ENCODE measurements around the gene SPTBN1.

DNA sequence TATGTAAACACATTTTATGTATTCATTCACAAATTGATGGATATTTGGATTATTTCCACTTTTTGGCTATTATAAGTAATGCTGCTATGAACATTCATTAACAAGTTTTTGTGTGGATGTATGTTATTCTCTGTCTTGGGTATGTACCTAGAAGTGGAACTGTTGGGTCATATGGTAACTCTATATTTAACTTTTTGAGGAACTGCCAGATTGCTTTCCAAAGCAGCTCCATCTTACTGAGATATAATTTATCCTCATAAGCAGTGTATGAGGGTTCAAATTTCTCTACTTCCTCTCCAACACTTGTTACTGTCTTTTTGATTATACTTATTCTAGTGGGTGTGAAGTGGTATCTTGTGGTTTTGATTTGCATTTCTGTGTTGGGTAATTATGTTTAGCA lies 260.2 kb downstream of the SPTBN1 start:
- TF ChIP-seq, protein P1, sequence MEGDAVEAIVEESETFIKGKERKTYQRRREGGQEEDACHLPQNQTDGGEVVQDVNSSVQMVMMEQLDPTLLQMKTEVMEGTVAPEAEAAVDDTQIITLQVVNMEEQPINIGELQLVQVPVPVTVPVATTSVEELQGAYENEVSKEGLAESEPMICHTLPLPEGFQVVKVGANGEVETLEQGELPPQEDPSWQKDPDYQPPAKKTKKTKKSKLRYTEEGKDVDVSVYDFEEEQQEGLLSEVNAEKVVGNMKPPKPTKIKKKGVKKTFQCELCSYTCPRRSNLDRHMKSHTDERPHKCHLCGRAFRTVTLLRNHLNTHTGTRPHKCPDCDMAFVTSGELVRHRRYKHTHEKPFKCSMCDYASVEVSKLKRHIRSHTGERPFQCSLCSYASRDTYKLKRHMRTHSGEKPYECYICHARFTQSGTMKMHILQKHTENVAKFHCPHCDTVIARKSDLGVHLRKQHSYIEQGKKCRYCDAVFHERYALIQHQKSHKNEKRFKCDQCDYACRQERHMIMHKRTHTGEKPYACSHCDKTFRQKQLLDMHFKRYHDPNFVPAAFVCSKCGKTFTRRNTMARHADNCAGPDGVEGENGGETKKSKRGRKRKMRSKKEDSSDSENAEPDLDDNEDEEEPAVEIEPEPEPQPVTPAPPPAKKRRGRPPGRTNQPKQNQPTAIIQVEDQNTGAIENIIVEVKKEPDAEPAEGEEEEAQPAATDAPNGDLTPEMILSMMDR (IDR thresholded peaks at IDR 0.05; ENCODE audit: borderline replicate concordance, extremely low read depth, low read length, poor library complexity, severe bottlenecking): no peak
- no peak for TF ChIP-seq EZH2 (IDR thresholded peaks at IDR 0.05; ENCODE audit: borderline replicate concordance, low read depth, low read length, severe bottlenecking)

All from DND-41 (cell line).